SK-N-SH treated with all-trans-retinoic acid at 6 μM for 48 hours (cell line): ENCODE measurements around the gene RNF144B.

Experiments
- ATAC-seq: fragments of 200-7000 bp; cut with Tn5 transposase; 3 replicates; pipeline ENCODE4 v1.9.1; 2020; ENCODE audit warnings: mild to moderate bottlenecking, moderate library complexity
- ARNTL ChIP-seq: fragments of 450-650 bp; formaldehyde crosslinking; IDR thresholded peaks from 2 replicates; pipeline ENCODE4 v1.5.0; 2020; ENCODE audit warnings: low read depth, mild to moderate bottlenecking, moderate library complexity, borderline replicate concordance
- BACH2 ChIP-seq: fragments of 250-450 bp; sonication (Bioruptor Pico); IDR thresholded peaks from 2 replicates; pipeline ENCODE4 v1.9.0; 2021; ENCODE audit warnings: mild to moderate bottlenecking, borderline replicate concordance
- ESRRG ChIP-seq: fragments of 250-450 bp; sonication (Bioruptor Pico); IDR thresholded peaks from 2 replicates; pipeline ENCODE4 v1.6.1; 2021; ENCODE audit warnings: mild to moderate bottlenecking
- GLIS3 ChIP-seq: fragments of 250-450 bp; sonication (Bioruptor Pico); IDR thresholded peaks from 2 replicates; pipeline ENCODE4 v1.5.0; 2020; ENCODE audit warnings: mild to moderate bottlenecking, moderate library complexity
- ISL1 ChIP-seq: fragments of 250-450 bp; sonication (Bioruptor Pico); IDR thresholded peaks from 2 replicates; pipeline ENCODE4 v2.1.2; 2022; ENCODE audit warnings: mild to moderate bottlenecking, moderate library complexity
- OSR1 ChIP-seq: fragments of 250-450 bp; sonication (Bioruptor Pico); IDR thresholded peaks from 2 replicates; pipeline ENCODE4 v1.8.0; 2022; ENCODE audit warnings: moderate library complexity, mild to moderate bottlenecking, inconsistent platforms
- PPARA ChIP-seq: fragments of 250-450 bp; sonication (Bioruptor Pico); IDR thresholded peaks from 2 replicates; pipeline ENCODE4 v1.5.0; 2020; ENCODE audit warnings: mild to moderate bottlenecking, borderline replicate concordance
- RARB ChIP-seq: fragments of 250-450 bp; sonication (Bioruptor Pico); IDR thresholded peaks from 2 replicates; pipeline ENCODE4 v1.8.0; 2021; ENCODE audit warnings: mild to moderate bottlenecking, moderate library complexity
- SNAI2 ChIP-seq: fragments of 250-450 bp; sonication (Bioruptor Pico); IDR thresholded peaks from 2 replicates; pipeline ENCODE4 v1.5.0; 2020; ENCODE audit warnings: mild to moderate bottlenecking, moderate library complexity
- TCF4 ChIP-seq: fragments of 250-450 bp; sonication (Bioruptor Pico); IDR thresholded peaks from 2 replicates; pipeline ENCODE4 v1.8.0; 2021; ENCODE audit warnings: mild to moderate bottlenecking, moderate library complexity, borderline replicate concordance
- TOX ChIP-seq: fragments of 250-450 bp; sonication (Bioruptor Pico); IDR thresholded peaks from 2 replicates; pipeline ENCODE4 v1.8.0; 2021; ENCODE audit warnings: mild to moderate bottlenecking, moderate library complexity, borderline replicate concordance
- ZC3H10 ChIP-seq: fragments of 250-450 bp; sonication (Bioruptor Pico); IDR thresholded peaks from 2 replicates; pipeline ENCODE4 v1.5.1; 2021; ENCODE audit warnings: mild to moderate bottlenecking, moderate library complexity
- ZFP3 ChIP-seq: fragments of 250-450 bp; sonication (Bioruptor Pico); IDR thresholded peaks from 2 replicates; pipeline ENCODE4 v1.5.0; 2020; ENCODE audit warnings: mild to moderate bottlenecking, moderate library complexity
- ZFP30 ChIP-seq: fragments of 450-650 bp; formaldehyde crosslinking; IDR thresholded peaks from 2 replicates; pipeline ENCODE4 v1.5.0; 2022; ENCODE audit warnings: mild to moderate bottlenecking, moderate library complexity
- ZNF565 ChIP-seq: fragments of 450-650 bp; formaldehyde crosslinking; conservative IDR thresholded peaks from 2 replicates; pipeline ENCODE4 v1.5.0; 2020; ENCODE audit warnings: low read depth, mild to moderate bottlenecking, moderate library complexity
- ZNF8 ChIP-seq: fragments of 450-650 bp; formaldehyde crosslinking; IDR thresholded peaks from 2 replicates; pipeline ENCODE4 v1.5.0; 2020; ENCODE audit warnings: mild to moderate bottlenecking, moderate library complexity
- TF ChIP-seq, protein P1 (sequence below): fragments of 250-450 bp; sonication (Bioruptor Pico); IDR thresholded peaks from 2 replicates; pipeline ENCODE4 v1.8.0; 2021; ENCODE audit warnings: low read depth, mild to moderate bottlenecking, moderate library complexity, borderline replicate concordance
- TF ChIP-seq, protein P2 (sequence below): fragments of 250-450 bp; sonication (Bioruptor Pico); IDR thresholded peaks from 2 replicates; pipeline ENCODE4 v1.5.0; 2020; ENCODE audit warnings: mild to moderate bottlenecking, moderate library complexity
- TF ChIP-seq, protein P3 (sequence below): fragments of 250-450 bp; sonication (Bioruptor Pico); IDR thresholded peaks from 2 replicates; pipeline ENCODE4 v1.5.1; 2021; ENCODE audit warnings: mild to moderate bottlenecking, moderate library complexity
- TF ChIP-seq, protein P4 (sequence below): fragments of 250-450 bp; sonication (Bioruptor Pico); IDR thresholded peaks from 2 replicates; pipeline ENCODE4 v1.8.0; 2020; ENCODE audit warnings: mild to moderate bottlenecking, moderate library complexity, borderline replicate concordance
- TF ChIP-seq, protein P5 (sequence below): fragments of 250-450 bp; sonication (Bioruptor Pico); IDR thresholded peaks from 2 replicates; pipeline ENCODE4 v1.5.1; 2020; ENCODE audit warnings: low read depth, mild to moderate bottlenecking, moderate library complexity

The RNF144B gene

DNA sequence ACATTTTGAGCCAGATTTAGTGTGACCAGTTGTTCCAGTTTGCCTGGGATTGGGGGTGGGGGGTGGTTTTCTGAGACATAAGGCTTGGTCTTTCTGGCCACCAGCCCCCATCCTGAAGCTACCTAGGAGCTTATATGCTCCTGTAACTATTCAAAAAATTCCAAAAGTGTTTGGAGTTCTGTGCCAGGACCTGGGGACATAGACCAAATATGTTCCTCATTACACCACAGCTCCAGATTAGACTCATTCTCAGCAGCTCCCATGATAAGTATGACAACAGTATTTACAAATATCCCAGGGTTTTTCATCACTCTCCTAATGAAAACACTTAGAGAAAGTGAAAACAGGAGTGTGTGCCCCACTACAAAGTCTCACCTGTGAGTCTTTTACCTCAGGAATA, 37.8 kb upstream of the RNF144B start:
- TF ChIP-seq, protein P1, sequence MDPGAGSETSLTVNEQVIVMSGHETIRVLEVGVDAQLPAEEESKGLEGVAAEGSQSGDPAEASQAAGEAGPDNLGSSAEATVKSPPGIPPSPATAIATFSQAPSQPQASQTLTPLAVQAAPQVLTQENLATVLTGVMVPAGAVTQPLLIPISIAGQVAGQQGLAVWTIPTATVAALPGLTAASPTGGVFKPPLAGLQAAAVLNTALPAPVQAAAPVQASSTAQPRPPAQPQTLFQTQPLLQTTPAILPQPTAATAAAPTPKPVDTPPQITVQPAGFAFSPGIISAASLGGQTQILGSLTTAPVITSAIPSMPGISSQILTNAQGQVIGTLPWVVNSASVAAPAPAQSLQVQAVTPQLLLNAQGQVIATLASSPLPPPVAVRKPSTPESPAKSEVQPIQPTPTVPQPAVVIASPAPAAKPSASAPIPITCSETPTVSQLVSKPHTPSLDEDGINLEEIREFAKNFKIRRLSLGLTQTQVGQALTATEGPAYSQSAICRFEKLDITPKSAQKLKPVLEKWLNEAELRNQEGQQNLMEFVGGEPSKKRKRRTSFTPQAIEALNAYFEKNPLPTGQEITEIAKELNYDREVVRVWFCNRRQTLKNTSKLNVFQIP (CRISPR knock-in tag) = no peak
- no peak for TF ChIP-seq ZNF565 (CRISPR knock-in tag)
- TF ChIP-seq PPARA (CRISPR knock-in tag) = no peak
- TF ChIP-seq ZFP3 (CRISPR knock-in tag) = no peak
- TF ChIP-seq ESRRG (CRISPR knock-in tag) = no peak
- no peak for TF ChIP-seq BACH2
- TF ChIP-seq ZC3H10 (CRISPR knock-in tag) = no peak
- no peak for TF ChIP-seq GLIS3 (CRISPR knock-in tag)
- TF ChIP-seq SNAI2 (CRISPR knock-in tag) = no peak
- TF ChIP-seq ISL1 (CRISPR knock-in tag) = no peak
- TF ChIP-seq ZNF8 (CRISPR knock-in tag) = no peak
- TF ChIP-seq, protein P2, sequence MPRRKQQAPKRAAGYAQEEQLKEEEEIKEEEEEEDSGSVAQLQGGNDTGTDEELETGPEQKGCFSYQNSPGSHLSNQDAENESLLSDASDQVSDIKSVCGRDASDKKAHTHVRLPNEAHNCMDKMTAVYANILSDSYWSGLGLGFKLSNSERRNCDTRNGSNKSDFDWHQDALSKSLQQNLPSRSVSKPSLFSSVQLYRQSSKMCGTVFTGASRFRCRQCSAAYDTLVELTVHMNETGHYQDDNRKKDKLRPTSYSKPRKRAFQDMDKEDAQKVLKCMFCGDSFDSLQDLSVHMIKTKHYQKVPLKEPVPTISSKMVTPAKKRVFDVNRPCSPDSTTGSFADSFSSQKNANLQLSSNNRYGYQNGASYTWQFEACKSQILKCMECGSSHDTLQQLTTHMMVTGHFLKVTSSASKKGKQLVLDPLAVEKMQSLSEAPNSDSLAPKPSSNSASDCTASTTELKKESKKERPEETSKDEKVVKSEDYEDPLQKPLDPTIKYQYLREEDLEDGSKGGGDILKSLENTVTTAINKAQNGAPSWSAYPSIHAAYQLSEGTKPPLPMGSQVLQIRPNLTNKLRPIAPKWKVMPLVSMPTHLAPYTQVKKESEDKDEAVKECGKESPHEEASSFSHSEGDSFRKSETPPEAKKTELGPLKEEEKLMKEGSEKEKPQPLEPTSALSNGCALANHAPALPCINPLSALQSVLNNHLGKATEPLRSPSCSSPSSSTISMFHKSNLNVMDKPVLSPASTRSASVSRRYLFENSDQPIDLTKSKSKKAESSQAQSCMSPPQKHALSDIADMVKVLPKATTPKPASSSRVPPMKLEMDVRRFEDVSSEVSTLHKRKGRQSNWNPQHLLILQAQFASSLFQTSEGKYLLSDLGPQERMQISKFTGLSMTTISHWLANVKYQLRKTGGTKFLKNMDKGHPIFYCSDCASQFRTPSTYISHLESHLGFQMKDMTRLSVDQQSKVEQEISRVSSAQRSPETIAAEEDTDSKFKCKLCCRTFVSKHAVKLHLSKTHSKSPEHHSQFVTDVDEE (CRISPR knock-in tag) = no peak
- TF ChIP-seq OSR1 (CRISPR knock-in tag) = no peak
- TF ChIP-seq TCF4 (CRISPR knock-in tag) = no peak
- no peak for TF ChIP-seq TOX (CRISPR knock-in tag)
- TF ChIP-seq, protein P3, sequence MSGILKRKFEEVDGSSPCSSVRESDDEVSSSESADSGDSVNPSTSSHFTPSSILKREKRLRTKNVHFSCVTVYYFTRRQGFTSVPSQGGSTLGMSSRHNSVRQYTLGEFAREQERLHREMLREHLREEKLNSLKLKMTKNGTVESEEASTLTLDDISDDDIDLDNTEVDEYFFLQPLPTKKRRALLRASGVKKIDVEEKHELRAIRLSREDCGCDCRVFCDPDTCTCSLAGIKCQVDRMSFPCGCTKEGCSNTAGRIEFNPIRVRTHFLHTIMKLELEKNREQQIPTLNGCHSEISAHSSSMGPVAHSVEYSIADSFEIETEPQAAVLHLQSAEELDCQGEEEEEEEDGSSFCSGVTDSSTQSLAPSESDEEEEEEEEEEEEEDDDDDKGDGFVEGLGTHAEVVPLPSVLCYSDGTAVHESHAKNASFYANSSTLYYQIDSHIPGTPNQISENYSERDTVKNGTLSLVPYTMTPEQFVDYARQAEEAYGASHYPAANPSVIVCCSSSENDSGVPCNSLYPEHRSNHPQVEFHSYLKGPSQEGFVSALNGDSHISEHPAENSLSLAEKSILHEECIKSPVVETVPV = no peak
- no peak for TF ChIP-seq ARNTL (CRISPR knock-in tag)
- TF ChIP-seq, protein P4, sequence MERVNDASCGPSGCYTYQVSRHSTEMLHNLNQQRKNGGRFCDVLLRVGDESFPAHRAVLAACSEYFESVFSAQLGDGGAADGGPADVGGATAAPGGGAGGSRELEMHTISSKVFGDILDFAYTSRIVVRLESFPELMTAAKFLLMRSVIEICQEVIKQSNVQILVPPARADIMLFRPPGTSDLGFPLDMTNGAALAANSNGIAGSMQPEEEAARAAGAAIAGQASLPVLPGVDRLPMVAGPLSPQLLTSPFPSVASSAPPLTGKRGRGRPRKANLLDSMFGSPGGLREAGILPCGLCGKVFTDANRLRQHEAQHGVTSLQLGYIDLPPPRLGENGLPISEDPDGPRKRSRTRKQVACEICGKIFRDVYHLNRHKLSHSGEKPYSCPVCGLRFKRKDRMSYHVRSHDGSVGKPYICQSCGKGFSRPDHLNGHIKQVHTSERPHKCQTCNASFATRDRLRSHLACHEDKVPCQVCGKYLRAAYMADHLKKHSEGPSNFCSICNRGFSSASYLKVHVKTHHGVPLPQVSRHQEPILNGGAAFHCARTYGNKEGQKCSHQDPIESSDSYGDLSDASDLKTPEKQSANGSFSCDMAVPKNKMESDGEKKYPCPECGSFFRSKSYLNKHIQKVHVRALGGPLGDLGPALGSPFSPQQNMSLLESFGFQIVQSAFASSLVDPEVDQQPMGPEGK (CRISPR knock-in tag) = no peak
- TF ChIP-seq, protein P5, sequence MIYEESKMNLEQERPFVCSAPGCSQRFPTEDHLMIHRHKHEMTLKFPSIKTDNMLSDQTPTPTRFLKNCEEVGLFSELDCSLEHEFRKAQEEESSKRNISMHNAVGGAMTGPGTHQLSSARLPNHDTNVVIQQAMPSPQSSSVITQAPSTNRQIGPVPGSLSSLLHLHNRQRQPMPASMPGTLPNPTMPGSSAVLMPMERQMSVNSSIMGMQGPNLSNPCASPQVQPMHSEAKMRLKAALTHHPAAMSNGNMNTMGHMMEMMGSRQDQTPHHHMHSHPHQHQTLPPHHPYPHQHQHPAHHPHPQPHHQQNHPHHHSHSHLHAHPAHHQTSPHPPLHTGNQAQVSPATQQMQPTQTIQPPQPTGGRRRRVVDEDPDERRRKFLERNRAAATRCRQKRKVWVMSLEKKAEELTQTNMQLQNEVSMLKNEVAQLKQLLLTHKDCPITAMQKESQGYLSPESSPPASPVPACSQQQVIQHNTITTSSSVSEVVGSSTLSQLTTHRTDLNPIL (CRISPR knock-in tag) = no peak
- no peak for TF ChIP-seq RARB (CRISPR knock-in tag)
- ATAC-seq = no peak

DNA sequence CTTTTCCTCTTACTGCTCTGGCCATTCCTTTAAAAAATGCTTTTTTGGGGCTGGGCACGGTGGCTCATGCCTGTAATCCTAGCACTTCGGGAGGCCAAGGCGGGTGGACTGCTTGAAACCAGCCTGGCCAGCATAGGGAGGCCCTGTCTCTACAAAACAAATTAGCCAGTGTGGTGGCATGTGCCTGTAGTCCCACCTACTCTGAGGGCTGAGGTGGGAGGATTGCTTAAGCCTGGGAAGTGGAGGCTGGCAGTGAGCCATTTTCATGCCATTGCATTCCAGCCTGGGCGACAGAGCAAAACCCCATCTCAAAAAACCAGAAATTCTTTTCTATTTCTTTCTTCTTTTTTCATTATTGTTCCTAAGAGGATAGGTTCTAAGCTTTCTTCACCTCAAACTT, 36.9 kb upstream of the RNF144B start:
- no peak for TF ChIP-seq TCF4 (CRISPR knock-in tag)
- TF ChIP-seq ZC3H10 (CRISPR knock-in tag) = no peak
- no peak for TF ChIP-seq ZFP30
- no peak for TF ChIP-seq OSR1 (CRISPR knock-in tag)
- TF ChIP-seq TOX (CRISPR knock-in tag) = no peak
- TF ChIP-seq, protein P1 (CRISPR knock-in tag) = no peak
- ATAC-seq = no peak
